Limb (tissue), 2 donors: ENCODE measurements around the gene CUBN.
"Not testable (repeated sequence)": the region's sequence is repeated elsewhere in the genome, so short reads cannot be mapped to it uniquely, and the experiment has no call there.

Experiments used
- DNase-seq, 2 donors: peaks; one replicate each; pipeline ENCODE4 v3.0.0-alpha.2; 2016; ENCODE audit errors: extremely low spot score in 2 of 2

CUBN gene

DNA sequence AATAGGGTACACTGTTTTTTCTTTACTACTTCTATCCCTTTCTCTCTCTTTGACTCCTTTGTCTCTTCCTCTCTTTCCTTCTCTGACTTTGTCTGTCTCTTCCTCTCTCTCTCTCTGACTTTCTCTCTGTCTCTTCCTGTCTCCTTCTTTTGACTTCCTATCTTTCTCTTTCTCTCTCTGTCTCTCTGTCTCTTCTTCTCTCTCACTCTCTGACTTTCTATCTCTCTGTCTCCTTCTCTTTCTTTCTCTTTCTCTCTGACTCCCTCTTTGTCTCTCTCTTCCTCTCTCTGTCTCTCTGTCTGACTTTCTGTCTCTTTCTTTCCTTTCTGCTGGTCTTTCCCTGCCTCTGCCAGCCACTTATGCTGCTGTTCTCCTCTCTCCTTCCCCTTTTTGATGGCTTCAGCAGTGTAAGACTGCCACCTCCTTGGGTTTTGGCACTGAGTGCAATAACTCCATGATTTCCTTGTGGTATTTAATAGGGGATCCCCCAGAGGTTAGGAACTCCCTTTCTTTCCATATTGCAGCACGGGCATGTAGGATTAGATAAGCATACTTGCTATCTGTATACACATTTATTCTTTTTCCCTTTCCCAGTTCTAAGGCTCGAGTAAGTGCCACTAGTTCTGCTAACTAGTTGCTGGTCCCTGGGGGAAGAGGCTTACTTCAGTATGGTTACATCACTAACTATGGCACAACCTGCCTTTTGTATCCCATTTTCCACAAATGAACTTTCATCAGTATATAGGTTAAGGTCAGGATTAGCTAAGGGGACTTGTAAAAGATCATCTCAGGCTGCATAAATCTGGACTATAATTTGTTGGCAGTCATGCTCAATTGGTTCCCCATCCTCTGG is 116.3 kb downstream of the CUBN start:
- DNase-seq, result not testable (repeated sequence)

- DNase-seq, result not testable (repeated sequence)
Observed at GRCh38 chr10:17012731-17013130, 116.9 kb downstream of the CUBN start.

DNA sequence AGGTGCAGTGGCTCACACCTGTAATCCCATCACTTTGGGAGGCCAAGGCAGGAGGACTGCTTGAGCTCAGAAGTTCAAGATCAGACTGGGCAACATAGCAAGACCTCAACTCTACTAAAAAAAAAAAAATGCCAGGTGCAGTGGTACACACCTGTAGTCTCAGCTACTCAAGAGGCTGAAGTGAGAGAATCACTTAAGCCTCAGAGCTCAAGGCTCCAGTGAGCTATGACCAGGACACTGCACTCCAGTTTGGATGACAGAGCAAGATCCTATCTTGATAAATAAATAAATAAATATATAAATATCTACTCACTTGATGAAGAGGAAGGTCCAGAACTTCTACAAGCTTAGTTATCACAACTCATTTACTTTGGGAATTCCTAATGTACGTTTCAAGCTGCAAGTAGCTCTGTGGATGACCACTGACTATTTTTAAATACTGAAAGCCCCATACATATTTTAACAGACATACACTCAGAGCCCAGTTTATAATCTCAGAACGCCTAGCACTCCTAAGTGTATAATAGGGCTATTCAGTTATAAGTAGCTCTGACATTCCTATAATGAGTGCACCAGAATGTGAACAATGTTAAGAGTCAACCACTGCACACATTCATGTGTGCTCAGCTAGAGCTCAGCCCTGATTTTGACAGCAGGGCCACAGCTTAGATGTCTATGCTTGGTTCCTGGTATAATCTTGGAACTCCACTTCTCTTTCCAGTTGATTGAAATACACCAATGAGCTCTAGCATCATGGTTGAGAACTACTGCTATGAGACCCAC is 119.1 kb downstream of the CUBN start:
- no peak for DNase-seq

GRCh38 chr10:17009212-17009700 is 120.4 kb downstream of the CUBN start:
- DNase-seq, result no peak

- DNase-seq, result no peak
Observed at GRCh38 chr10:17007418-17007770, 122.2 kb downstream of the CUBN start.

DNA sequence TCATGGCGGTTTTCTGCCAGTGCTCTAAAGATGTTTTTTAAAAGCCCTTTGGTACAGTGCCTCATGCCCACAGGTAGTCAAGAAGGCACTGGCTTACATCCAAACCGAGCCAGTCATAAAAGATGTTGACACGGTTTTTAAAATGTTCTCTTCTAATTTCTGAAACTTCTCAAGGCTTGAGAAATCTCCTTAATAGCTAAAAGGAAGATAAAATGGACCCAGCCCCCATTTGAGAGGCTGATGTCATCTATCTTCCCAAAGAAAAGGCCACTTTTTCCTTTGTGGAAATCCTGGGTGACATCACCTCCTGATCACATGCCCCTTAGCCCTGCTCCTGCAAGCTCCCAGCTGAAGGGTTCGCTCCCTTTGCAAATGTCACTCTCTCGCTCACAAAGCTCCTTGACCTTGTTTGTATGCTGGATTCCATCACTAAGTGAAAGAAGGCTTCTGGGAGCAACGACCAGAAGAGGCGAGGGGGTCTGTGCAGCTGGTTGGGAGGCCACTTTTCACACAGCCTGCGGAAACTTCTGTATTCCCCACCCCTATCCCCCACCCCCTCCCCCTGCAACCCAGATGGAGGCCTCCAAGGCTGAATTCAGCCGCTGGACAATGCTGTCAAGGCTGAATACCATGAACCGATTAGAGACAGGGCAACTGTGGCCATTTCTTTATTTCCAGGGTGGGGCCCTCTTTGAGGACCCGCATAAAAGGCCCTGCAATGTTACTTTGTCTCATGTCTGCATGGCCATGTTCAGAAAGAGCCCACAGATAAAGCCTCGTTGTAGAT is 122.8 kb downstream of the CUBN start:
- peak in 1 of 2 donors; percentile 50 for DNase-seq

GRCh38 chr10:17005621-17006566 is 123.7 kb downstream of the CUBN start:
- DNase-seq, result no peak

- no peak for DNase-seq
Observed at GRCh38 chr10:17004801-17005380, 124.7 kb downstream of the CUBN start.

DNA sequence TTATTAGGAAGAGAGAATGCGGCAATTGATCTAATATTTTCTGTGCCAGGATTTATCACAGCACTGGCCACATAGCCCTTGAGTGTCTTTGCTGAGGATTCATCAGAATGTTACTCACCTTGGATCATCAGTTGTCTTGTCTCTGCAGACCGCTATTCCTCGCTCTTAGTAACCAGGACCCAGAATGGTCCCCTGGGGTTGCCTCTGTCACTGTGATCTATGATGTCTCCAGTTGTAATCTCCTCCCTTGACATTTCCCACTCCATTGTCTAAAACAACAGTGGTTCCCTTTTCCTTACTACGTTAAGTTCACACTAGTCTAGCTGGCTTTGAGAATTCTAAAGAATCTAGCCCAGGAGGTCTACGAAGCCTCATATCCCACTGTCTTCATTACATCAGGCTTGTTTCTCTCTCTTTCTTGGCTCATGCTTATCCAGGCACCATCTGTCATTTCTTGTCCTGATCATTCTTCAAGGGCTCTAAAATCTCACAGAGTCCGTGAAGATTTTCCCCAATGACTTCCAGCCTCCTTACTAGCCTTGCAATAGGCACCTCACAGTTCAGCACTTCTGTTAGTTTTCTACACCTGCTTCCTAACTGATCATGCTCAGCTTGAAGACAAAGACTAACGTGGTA is 125.8 kb downstream of the CUBN start:
- no peak for DNase-seq

DNA sequence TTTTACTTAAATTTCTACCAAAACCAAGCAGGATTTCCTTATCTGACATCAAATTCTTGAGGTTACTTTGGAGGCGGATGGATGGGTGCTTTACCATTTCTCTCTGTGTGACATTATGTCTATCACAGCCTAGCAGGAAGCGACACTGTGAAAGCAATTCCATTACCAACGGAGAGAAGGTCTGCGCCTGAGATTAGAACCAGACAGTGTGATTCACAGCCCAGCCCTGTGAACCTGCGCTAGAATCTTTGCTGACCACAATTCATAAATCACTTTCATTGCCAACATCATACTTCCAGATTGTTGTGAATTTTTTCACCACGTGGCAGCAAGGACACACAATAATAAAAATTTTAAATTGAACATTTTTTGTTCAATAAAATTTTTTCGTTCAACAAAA is 126.5 kb downstream of the CUBN start:
- DNase-seq, result no peak

- peak; percentile 47 to 89 for DNase-seq
Observed at GRCh38 chr10:17001961-17002749, 127.5 kb downstream of the CUBN start.

- no peak for DNase-seq
Observed at GRCh38 chr10:17001297-17001744, 128.3 kb downstream of the CUBN start.

- no peak for DNase-seq
Observed at GRCh38 chr10:16999665-17000451, 129.8 kb downstream of the CUBN start.

GRCh38 chr10:16996530-16996964 is 133.1 kb downstream of the CUBN start:
- no peak for DNase-seq

- DNase-seq, result no peak
Observed at GRCh38 chr10:16995867-16996529, 133.6 kb downstream of the CUBN start.

DNA sequence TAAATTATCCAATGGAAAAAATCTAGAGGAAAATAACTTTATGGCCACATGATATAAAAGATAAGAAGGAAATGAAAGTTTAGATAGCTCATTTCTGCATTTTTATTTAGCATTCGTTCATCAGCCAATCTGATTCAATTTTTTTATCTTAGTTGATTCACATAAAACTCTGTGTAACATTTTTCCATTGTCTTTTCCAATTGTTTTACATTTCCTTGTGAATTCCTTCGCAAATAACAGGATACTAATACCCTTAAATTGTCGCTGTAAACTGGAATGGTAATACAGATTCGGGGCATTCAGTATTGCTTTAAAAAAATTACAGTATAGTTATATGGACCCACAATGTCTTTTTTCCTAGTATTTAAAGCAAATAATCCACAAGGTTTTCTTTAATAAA is 136.4 kb downstream of the CUBN start:
- no peak for DNase-seq

- DNase-seq, result no peak
Observed at GRCh38 chr10:16992611-16993119, 136.9 kb downstream of the CUBN start.
